HEK293T (cell line): ENCODE measurements around the gene DNMT3B.

Source experiments
- CTCF ChIA-PET: fragments of 350-600 bp; formaldehyde crosslinking; extraction: SDS; loops from one replicate; lab custom pipeline; 2021; ENCODE audit warnings: antibody characterized with exemption, inconsistent platforms; lab: Yijun Ruan, JAX
- POLR2A ChIA-PET: fragments of 350-600 bp; formaldehyde crosslinking; extraction: SDS; loops from one replicate; lab custom pipeline; 2020; ENCODE audit warnings: antibody characterized with exemption, inconsistent platforms; lab: Yijun Ruan, JAX
- DNase-seq: peaks from one replicate; pipeline ENCODE4 v3.0.0; 2012; ENCODE audit warnings: mixed read lengths; ENCODE audit errors: extremely low spot score
- ARNT ChIP-seq: fragments of 450-650 bp; IDR thresholded peaks from 2 replicates; pipeline ENCODE4 v1.6.1; 2017; ENCODE audit warnings: mild to moderate bottlenecking
- BHLHE40 ChIP-seq: fragments of 450-650 bp; IDR thresholded peaks from 2 replicates; pipeline ENCODE4 v1.6.1; 2016; ENCODE audit warnings: mild to moderate bottlenecking, moderate library complexity, borderline replicate concordance
- CTBP1 ChIP-seq: fragments of 450-650 bp; IDR thresholded peaks from 2 replicates; pipeline ENCODE4 v1.6.1; 2016; ENCODE audit warnings: borderline replicate concordance
- ELF4 ChIP-seq: fragments of 450-650 bp; IDR thresholded peaks from 2 replicates; pipeline ENCODE4 v1.6.1; 2017; ENCODE audit warnings: antibody characterized with exemption
- FOXA1 ChIP-seq: fragments of 450-650 bp; IDR thresholded peaks from 2 replicates; pipeline ENCODE4 v1.6.1; 2016; ENCODE audit warnings: mild to moderate bottlenecking
- FOXK2 ChIP-seq: fragments of 450-650 bp; IDR thresholded peaks from 2 replicates; pipeline ENCODE4 v1.6.1; 2016; ENCODE audit warnings: mild to moderate bottlenecking
- FOXM1 ChIP-seq: fragments of 450-650 bp; IDR thresholded peaks from 2 replicates; pipeline ENCODE4 v1.6.1; 2017; ENCODE audit warnings: mild to moderate bottlenecking, borderline replicate concordance
- HDGF ChIP-seq: fragments of 450-650 bp; IDR thresholded peaks from 2 replicates; pipeline ENCODE4 v1.6.1; 2017; ENCODE audit warnings: antibody characterized with exemption, borderline replicate concordance
- L3MBTL2 ChIP-seq: fragments of 450-650 bp; conservative IDR thresholded peaks from 2 replicates; pipeline ENCODE4 v1.6.1; 2016; ENCODE audit warnings: mild to moderate bottlenecking
- LEF1 ChIP-seq: fragments of 450-650 bp; IDR thresholded peaks from 2 replicates; pipeline ENCODE4 v1.6.1; 2017; ENCODE audit warnings: mild to moderate bottlenecking, borderline replicate concordance
- NFRKB ChIP-seq: fragments of 450-650 bp; IDR thresholded peaks from 2 replicates; pipeline ENCODE4 v1.6.1; 2016; ENCODE audit warnings: mild to moderate bottlenecking, moderate library complexity
- PKNOX1 ChIP-seq: fragments of 450-650 bp; IDR thresholded peaks from 2 replicates; pipeline ENCODE4 v1.6.1; 2016
- SP1 ChIP-seq: fragments of 450-650 bp; IDR thresholded peaks from 2 replicates; pipeline ENCODE4 v1.6.1; 2017
- SUZ12 ChIP-seq: fragments of 450-650 bp; IDR thresholded peaks from 2 replicates; pipeline ENCODE4 v1.6.1; 2016; ENCODE audit warnings: mild to moderate bottlenecking
- TARDBP ChIP-seq: fragments of 450-650 bp; IDR thresholded peaks from 2 replicates; pipeline ENCODE4 v1.6.1; 2016
- ZNF384 ChIP-seq: fragments of 450-650 bp; IDR thresholded peaks from 2 replicates; pipeline ENCODE4 v1.6.1; 2016

Gene DNMT3B

DNA sequence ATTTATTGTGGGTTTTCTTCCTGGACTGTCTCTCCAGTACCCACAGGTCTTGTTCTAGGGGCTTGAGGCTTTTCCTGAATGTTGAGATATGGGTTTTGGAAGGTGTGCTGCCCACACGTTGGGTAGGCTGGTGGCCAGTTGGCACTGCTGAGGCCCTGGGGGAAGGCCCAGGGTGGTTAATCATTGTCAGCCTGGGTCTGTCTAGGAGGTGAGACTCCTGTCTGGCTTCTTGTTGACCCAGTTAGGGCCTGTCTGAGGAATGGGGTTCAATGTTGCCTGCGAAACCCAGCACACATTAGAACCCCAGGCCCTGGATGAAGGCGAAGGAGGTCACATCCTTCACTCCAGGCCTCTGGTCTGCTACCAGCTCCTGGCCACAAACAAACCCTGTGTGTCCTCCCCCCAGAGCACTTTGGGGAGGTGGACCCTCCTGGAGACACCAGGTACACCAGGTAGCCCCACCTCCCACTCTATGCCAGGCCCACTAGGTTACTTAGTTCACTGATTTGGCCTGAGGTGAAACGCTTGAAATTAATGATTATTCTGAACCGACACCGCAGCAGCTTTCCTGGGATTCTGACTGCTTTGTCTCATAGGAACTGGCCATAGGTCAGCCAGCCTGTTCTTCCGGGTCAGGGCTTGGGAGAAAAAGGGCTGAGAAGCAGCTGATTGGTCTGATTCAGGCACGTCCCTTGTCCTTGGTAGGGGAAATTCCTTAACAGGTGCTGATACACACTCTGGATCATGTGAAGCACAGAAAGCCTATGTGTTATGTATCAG, 15.2 kb downstream of the DNMT3B start:
- DNase-seq = no peak
- no peak for TF ChIP-seq NFRKB
- TF ChIP-seq PKNOX1 = no peak
- TF ChIP-seq L3MBTL2 = no peak
- CTCF ChIA-PET = interaction anchor here (0.6 to 2.3 kb wide), 16 partner anchors 8 to 116 kb away, joined by 3 to 68 read pairs (median 4); partner anchors contain the start of genes C20orf203, COMMD7 and DNMT3B
- POLR2A ChIA-PET = interaction anchor here (1.9 kb wide), 1 partner anchor 15 kb away, joined by 6 read pairs; the partner anchor contains the start of gene DNMT3B

GRCh38 chr20:32779500-32780211, 17.5 kb downstream of the DNMT3B start:
- POLR2A ChIA-PET = no interaction called here
- DNase-seq = no peak
- CTCF ChIA-PET = interaction anchor here (1.0 to 2.3 kb wide), 2 partner anchors 106 to 112 kb away, joined by 3 to 11 read pairs; partner anchors contain the start of gene C20orf203
- TF ChIP-seq NFRKB (no peak), L3MBTL2 (no peak), FOXM1 (no peak), PKNOX1 (peak; percentile 89)

GRCh38 chr20:32780278-32780677, 18.1 kb downstream of the DNMT3B start:
- no peak for TF ChIP-seq PKNOX1
- no peak for TF ChIP-seq ELF4
- TF ChIP-seq FOXM1 = no peak
- TF ChIP-seq NFRKB = no peak
- no peak for TF ChIP-seq SUZ12
- TF ChIP-seq FOXA1 = no peak
- no peak for TF ChIP-seq ARNT
- no peak for TF ChIP-seq HDGF
- TF ChIP-seq CTBP1 = no peak
- no peak for TF ChIP-seq TARDBP
- no peak for TF ChIP-seq SP1
- TF ChIP-seq ZNF384 = no peak
- TF ChIP-seq FOXK2 = no peak
- TF ChIP-seq BHLHE40 = no peak
- TF ChIP-seq L3MBTL2 = no peak
- ChIA-PET CTCF (interaction anchor here (1.0 kb wide), 1 partner anchor 106 kb away, joined by 3 read pairs; the partner anchor contains the start of gene C20orf203), POLR2A (no interaction called here)
- DNase-seq = no peak

GRCh38 chr20:32780749-32781655, 18.8 kb downstream of the DNMT3B start:
- POLR2A ChIA-PET = no interaction called here
- CTCF ChIA-PET = interaction anchor here (1.0 kb wide), 1 partner anchor 107 kb away, joined by 3 read pairs; the partner anchor contains the start of gene C20orf203
- TF ChIP-seq BHLHE40 = no peak
- no peak for TF ChIP-seq ZNF384
- no peak for TF ChIP-seq FOXM1
- TF ChIP-seq SUZ12 = no peak
- no peak for TF ChIP-seq ARNT
- DNase-seq = no peak

DNA sequence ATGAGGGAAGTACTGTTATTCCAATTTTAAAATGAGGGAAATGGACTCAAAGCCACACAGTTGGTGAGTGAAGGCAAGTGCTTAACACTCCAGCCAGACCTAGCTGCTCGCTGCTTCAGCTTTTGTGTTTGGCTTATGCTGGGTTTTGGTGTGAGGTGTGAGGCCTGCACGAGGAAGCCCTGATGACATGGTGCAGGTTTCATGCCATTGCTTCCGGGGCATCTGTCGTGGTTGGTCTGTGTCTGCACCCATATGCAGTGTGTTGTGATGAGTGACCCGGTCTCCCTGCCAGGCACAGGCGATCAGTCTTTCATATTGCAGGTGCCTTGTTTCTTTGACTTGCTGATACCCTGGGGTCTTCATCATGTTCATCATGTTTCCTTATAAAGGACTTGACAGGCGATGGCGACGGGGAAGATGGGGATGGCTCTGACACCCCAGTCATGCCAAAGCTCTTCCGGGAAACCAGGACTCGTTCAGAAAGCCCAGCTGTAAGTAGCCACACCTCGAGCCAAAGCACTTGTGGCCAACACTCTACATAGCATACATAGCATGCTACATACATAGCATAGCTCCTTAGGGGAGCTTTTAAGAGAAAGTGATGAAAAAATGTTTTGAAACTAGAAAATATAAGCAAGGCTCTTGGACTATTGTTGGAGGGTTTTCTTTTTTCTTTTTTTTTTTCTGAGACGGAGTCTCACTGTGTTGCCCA, 22.3 kb downstream of the DNMT3B start:
- POLR2A ChIA-PET = no interaction called here
- no peak for DNase-seq
- CTCF ChIA-PET = interaction anchor here (0.6 kb wide), 3 partner anchors 12 to 314 kb away, joined by 3 to 4 read pairs (median 4); no protein-coding TSS in a partner anchor
- TF ChIP-seq ZNF384 (no peak), NFRKB (no peak), ARNT (no peak), L3MBTL2 (no peak), SUZ12 (no peak), LEF1 (no peak), FOXA1 (no peak), PKNOX1 (no peak), SP1 (no peak), ELF4 (no peak), CTBP1 (no peak), BHLHE40 (no peak), FOXM1 (no peak), TARDBP (no peak), FOXK2 (no peak)
